Chondrocyte (in vitro differentiated cells): Measurements from ENCODE around the gene RASAL2. TPM values are rescaled to one million over a fixed set of nuclear protein-coding genes. Genes with fewer than 3 reads are reported as not detected.

Source experiments
- DNase-seq: peaks from one replicate; pipeline ENCODE4 v3.0.0; 2021; ENCODE audit warnings: mixed read lengths, low spot score
- H3K27ac Mint-ChIP-seq: one replicate; pipeline ENCODE4 v1.8.0; 2021; ENCODE audit warnings: mild to moderate bottlenecking, moderate library complexity, mixed read lengths; ENCODE audit not compliant: unreplicated experiment
- H3K27me3 Mint-ChIP-seq: 2 replicates; pipeline ENCODE4 v1.8.0; 2021; ENCODE audit warnings: low read depth, mixed read lengths
- H3K36me3 Mint-ChIP-seq: 2 replicates; pipeline ENCODE4 v1.8.0; 2021; ENCODE audit warnings: low read depth, mixed read lengths
- H3K4me1 Mint-ChIP-seq: 2 replicates; pipeline ENCODE4 v1.8.0; 2021; ENCODE audit warnings: low read depth, mild to moderate bottlenecking, mixed read lengths
- H3K4me3 Mint-ChIP-seq: one replicate; pipeline ENCODE4 v1.8.0; 2021; ENCODE audit warnings: mild to moderate bottlenecking, moderate library complexity, mixed read lengths; ENCODE audit not compliant: unreplicated experiment
- H3K9me3 Mint-ChIP-seq: 2 replicates; pipeline ENCODE4 v1.8.0; 2021; ENCODE audit warnings: low read depth, mixed read lengths
- total RNA-seq: library from RNA; stranded (reverse); gene quantifications from 3 replicates; pipeline ENCODE4 v1.2.1, GENCODE V29; 2021
- TF ChIP-seq, protein P1 (sequence below): fragments of 200-600 bp; sonication (generic); IDR thresholded peaks from 2 replicates; pipeline ENCODE4 v1.5.0; 2021; ENCODE audit warnings: antibody characterized with exemption, mild to moderate bottlenecking, moderate library complexity

The RASAL2 gene
- total RNA-seq, 1 donor from 2014 or later, result 40.1 TPM

DNA sequence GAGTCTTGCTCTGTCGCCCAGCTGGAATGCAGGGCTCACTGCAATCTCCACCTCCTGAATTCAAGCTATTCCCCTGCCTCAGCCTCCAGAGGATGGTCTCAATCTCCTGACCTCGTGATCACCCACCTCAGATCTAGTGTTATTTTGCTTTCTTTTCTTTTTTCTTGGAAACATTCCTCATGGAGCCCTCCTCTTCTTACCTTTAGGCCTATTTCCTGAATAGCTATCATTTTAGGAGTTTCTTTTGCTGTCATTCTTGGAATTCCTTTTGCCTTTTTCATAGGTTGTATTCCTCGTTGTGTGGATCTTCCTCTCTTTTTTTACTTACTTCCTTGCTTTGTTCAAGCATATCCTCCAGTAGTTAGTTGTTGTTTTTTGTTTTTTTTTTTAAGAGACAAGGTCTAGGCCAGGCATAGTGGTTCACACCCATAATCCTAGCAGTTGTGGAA, 173.8 kb downstream of the RASAL2 start:
- no peak for DNase-seq
- TF ChIP-seq, protein P1, sequence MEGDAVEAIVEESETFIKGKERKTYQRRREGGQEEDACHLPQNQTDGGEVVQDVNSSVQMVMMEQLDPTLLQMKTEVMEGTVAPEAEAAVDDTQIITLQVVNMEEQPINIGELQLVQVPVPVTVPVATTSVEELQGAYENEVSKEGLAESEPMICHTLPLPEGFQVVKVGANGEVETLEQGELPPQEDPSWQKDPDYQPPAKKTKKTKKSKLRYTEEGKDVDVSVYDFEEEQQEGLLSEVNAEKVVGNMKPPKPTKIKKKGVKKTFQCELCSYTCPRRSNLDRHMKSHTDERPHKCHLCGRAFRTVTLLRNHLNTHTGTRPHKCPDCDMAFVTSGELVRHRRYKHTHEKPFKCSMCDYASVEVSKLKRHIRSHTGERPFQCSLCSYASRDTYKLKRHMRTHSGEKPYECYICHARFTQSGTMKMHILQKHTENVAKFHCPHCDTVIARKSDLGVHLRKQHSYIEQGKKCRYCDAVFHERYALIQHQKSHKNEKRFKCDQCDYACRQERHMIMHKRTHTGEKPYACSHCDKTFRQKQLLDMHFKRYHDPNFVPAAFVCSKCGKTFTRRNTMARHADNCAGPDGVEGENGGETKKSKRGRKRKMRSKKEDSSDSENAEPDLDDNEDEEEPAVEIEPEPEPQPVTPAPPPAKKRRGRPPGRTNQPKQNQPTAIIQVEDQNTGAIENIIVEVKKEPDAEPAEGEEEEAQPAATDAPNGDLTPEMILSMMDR, result no peak
- Mint-ChIP-seq H3K4me3 (no peak overlapping the region), H3K9me3 (no peaks in the 10 kb centered on the region), H3K4me1 (peaks cover 53% of the 10 kb centered on the region), H3K36me3 (no peaks in the 10 kb centered on the region), H3K27me3 (no peaks in the 10 kb centered on the region), H3K27ac (peak overlapping the region; percentile 75)

DNA sequence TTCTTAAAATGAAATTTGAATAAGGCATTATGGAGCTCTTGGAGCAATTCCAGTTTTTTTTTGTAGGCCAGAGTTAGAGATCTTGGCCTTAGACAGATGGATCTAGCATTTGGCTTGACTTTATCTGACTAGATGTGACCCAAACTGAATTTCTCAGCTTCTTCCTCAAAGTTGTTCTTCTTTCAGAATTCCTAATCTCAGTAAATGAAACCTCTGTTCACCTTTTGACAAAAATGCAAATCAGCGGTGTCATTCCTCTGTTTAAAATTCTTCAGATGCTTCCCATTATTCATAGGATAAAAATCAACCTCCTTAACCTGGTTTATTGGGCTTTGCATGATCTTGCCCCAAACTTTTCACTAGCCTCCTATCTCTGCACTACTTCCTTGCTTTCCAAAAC, 177.6 kb downstream of the RASAL2 start:
- no peak overlapping the region for H3K27ac Mint-ChIP-seq
- no peaks in the 10 kb centered on the region for H3K27me3 Mint-ChIP-seq
- no peak for DNase-seq
- H3K36me3 Mint-ChIP-seq, result no peaks in the 10 kb centered on the region
- peaks cover 55% of the 10 kb centered on the region for H3K4me1 Mint-ChIP-seq
- TF ChIP-seq, protein P1, result no peak
- H3K4me3 Mint-ChIP-seq, result no peak overlapping the region
- no peaks in the 10 kb centered on the region for H3K9me3 Mint-ChIP-seq

DNA sequence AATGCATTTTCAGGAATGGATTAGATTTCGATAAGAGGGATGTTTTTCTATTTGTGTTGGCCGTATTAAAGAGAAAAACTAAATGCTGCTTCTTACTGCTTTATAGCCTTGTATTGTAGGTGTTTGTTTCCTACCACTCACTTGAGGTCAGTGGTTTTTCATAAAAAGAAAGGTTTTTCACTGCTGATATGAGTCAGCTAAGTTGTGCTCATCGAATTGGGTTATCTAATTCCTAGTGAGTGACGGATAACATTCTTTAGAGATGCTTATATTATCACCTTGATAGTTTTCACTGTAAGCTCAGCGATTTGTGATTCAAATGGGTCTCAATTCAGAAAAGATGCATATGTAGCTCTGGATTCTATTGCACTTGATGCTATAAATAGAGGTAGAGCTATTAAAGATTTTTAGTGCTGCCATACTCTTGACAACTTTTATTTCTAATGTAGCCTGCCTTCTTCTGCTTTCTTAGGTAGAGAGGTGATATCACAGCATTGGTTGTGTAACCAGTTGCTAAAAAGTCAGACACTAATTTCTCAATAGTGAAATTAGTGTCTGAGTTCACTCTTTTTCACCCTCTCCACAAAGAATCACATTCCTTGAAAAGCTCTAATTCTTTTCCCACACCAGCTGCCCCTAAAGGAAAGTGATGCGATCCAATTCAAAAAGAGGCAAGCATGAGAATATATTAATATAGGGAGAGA, 180.0 kb downstream of the RASAL2 start:
- DNase-seq, result no peak
- H3K36me3 Mint-ChIP-seq, result no peaks in the 10 kb centered on the region
- H3K9me3 Mint-ChIP-seq, result no peaks in the 10 kb centered on the region
- TF ChIP-seq, protein P1, result no peak
- H3K4me3 Mint-ChIP-seq, result no peak overlapping the region
- H3K4me1 Mint-ChIP-seq, result peaks cover 56% of the 10 kb centered on the region
- no peak overlapping the region for H3K27ac Mint-ChIP-seq
- no peaks in the 10 kb centered on the region for H3K27me3 Mint-ChIP-seq

DNA sequence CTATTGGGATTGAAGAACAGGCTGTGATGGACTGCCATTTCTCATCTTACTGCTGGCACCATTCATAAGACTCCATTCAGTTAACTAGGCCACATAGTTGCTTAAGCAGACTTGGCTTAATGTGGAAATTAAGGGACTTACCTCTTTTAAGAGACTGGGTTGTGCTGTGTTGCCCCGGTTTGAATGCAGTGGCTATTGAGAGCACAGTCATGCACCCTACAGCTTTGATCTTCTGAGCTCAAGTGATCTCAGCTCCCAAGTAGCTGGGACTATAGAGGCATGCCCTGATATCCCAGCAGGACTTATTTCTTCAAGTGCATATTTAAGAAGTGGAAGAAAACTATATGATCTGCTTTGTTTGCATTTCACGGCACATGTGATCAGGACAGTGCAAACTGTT, 181.1 kb downstream of the RASAL2 start:
- DNase-seq, result no peak
- Mint-ChIP-seq H3K4me1 (peaks cover 62% of the 10 kb centered on the region), H3K4me3 (no peak overlapping the region), H3K9me3 (no peaks in the 10 kb centered on the region), H3K27me3 (no peaks in the 10 kb centered on the region), H3K36me3 (no peaks in the 10 kb centered on the region), H3K27ac (no peak overlapping the region)
- TF ChIP-seq, protein P1, result no peak

DNA sequence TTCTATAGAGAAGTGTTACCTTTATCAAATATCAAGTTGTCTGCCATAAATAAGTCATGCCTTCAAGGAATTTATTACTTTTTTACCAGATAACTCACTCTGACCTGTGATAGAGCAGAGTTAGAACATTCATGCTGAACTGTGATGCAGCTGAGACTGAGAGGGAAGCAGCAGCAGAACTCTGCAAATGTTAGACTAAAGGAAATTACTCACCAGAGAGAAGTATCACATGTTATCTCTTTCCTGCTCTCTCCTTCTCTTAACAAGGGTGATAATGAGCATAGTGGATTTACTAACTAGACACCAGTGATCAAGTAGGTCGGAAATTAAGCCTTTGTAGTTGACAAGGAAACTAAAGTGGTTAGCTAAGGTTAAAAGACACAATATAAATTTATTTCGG, 181.6 kb downstream of the RASAL2 start:
- Mint-ChIP-seq H3K27me3 (no peaks in the 10 kb centered on the region), H3K9me3 (no peaks in the 10 kb centered on the region), H3K4me3 (no peak overlapping the region), H3K27ac (peak overlapping the region; percentile 34), H3K4me1 (peaks cover 60% of the 10 kb centered on the region), H3K36me3 (no peaks in the 10 kb centered on the region)
- no peak for DNase-seq
- TF ChIP-seq, protein P1, result no peak
